GM13976 (cell line): ENCODE data around the gene GABRA5.

Experiments
- DNase-seq: peaks from one replicate; pipeline ENCODE4 v3.0.0; 2012; ENCODE audit warnings: low spot score
- in situ Hi-C: fragments of 300-500 bp; cut with MboI; formaldehyde crosslinking; loops from one replicate; pipeline ENCODE4 v1.12.0; 2022; ENCODE audit warnings: low sequenced_read_pairs, mixed read lengths, inconsistent platforms; ENCODE audit not compliant: unreplicated experiment
- TF ChIP-seq, protein P1 (sequence below): IDR thresholded peaks from 2 replicates; pipeline ENCODE4 v1.5.1; 2012; ENCODE audit warnings: borderline replicate concordance, mild to moderate bottlenecking; ENCODE audit not compliant: insufficient read depth; ENCODE audit errors: extremely low read depth, missing control alignments, control extremely low read depth

The GABRA5 gene

DNA sequence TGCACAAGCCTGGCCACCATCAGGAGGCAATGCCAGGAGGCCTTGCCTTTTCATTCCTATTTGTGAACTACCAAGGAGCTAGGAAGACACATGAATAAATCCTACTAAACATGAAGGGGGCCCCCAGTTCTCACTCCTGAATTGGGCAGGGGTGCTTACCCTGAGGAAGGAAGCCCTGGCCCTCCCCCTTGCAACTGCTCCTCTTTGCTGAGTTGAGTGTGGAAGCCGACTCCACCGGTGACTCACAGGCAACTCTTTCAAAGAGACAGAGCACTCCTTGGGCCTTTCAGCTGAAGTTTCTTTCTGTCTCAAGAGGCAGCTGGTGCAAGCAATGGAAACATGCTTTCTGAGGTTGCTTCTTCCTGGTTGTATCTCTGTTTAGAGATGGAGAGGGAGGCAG lies 105.8 kb downstream of the GABRA5 start:
- in situ Hi-C loops: no loop called here
- no peak for DNase-seq
- TF ChIP-seq, protein P1, sequence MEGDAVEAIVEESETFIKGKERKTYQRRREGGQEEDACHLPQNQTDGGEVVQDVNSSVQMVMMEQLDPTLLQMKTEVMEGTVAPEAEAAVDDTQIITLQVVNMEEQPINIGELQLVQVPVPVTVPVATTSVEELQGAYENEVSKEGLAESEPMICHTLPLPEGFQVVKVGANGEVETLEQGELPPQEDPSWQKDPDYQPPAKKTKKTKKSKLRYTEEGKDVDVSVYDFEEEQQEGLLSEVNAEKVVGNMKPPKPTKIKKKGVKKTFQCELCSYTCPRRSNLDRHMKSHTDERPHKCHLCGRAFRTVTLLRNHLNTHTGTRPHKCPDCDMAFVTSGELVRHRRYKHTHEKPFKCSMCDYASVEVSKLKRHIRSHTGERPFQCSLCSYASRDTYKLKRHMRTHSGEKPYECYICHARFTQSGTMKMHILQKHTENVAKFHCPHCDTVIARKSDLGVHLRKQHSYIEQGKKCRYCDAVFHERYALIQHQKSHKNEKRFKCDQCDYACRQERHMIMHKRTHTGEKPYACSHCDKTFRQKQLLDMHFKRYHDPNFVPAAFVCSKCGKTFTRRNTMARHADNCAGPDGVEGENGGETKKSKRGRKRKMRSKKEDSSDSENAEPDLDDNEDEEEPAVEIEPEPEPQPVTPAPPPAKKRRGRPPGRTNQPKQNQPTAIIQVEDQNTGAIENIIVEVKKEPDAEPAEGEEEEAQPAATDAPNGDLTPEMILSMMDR: no peak

DNA sequence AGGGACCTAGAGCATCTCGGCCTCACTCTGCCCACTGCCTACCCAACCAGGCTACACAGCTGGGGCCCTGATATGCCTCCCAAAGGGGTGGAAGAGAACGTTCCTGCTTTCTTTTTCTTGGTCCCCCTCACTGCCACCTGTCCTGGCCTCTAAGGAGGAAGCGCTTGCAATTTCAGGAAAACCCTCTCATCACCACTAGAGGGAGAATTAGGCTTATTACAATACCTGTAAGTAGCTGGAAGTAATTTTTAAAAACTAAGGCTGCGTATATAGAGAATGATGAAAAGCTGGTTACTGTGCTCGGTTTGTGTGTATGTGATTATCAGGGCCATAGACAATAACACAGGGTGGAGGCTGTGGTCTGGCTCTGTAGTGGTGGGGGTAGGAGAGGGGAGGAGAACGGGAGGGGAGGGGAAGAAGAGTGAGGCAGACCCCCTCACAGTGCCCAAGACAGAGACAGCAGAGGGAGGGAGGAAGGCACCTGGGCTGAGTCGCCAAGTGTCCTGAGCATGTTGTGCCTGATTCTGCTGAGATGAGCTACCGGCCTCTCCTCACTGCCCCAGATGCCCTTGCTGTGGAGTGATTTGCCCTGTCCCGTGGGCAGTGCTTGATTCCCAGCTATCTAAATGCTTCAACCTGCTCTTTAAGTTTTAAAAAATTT lies 107.4 kb downstream of the GABRA5 start:
- no peak for DNase-seq
- TF ChIP-seq, protein P1: no peak
- in situ Hi-C loops: no loop called here

DNA sequence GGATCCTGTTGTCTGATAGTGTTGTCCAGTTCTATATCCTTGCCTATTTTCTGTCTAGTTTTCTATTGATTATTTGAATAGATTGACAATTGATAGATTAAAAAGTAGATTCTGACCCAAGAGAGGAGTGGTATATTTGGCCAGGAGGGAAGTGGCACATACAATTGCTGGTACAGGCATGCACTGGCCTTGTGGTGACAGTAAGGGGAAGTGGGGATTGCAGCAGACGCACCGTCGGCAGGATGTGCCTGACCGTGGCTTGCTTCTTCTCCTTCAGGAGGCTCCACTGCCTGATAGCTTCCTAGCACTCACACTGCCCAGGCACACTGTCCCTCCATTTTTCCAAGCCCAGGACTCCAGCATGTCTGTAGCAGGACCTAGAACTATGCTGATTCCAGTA lies 114.6 kb downstream of the GABRA5 start:
- DNase-seq: no peak
- TF ChIP-seq, protein P1: no peak
- in situ Hi-C loops: no loop called here

DNA sequence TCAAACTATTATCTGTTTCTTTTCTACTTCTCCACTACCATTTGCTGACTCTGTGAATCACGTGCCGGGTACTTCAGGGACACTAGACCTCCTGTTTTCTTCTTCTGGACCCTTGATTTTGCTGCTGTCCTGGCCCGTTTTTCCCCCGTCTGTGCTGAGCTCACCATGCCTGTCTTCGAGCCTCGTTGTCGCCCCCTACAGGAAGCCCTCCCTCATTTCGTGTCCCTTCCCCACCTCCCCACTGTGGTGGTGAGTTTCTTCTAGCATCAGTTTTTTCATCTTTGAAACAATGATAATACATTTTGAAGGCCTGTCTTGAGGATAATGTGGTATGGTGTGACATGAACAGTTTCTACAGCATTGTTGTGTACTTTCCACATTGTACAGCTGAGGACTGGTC lies 117.0 kb downstream of the GABRA5 start:
- TF ChIP-seq, protein P1: no peak
- in situ Hi-C loops: no loop called here
- DNase-seq: no peak

DNA sequence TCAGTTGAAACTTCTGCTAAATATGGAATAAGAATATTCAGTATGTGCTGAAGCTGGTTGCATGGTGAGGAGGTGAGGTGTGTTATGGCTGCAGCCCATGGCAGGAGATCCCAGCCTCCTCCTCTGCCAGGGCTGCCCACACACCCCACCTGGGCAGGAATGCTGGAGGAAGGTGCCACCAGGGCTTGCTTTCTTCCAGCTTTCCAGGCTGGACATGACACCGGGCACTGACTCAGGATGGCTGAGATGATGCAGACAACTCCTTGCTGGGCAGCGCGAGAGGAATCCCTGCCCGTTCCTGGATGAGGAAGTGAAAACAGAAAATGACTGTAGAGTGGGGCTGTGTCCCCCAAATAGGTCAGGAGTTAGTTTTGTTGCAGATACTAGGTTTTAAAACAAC lies 118.2 kb downstream of the GABRA5 start:
- in situ Hi-C loops: no loop called here
- DNase-seq: no peak
- TF ChIP-seq, protein P1: no peak

DNA sequence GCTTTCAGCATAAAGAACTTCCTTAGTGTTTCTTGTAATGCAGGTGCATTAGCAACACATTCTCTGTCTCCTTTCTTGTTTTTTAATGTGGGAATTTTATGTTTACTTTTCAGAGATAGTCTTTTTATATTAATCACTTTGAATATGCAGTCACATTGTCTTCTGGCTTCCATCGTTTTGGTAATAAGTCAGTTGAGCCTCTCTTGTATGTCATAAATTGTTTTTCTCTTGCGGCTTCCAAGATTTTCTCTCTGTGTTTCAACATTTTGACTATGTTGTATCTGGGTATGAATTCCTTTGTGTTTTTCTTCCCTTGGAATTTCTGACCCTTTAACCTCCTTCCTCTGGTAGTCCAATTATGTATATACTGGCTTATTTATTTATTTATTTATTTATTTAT lies 129.4 kb downstream of the GABRA5 start:
- no peak for DNase-seq
- in situ Hi-C loops: no loop called here
- TF ChIP-seq, protein P1: no peak
